Sigmoid colon (tissue), 7 donors: Measurements from ENCODE around the gene CLCN7. TPM values are rescaled to one million over a fixed set of nuclear protein-coding genes. Genes with fewer than 3 reads are reported as not detected.

Source experiments
- DNase-seq: peaks from one replicate; pipeline ENCODE4 v3.0.0-alpha.2; 2019
- H3K27ac ChIP-seq, 4 donors: fragments of 200-600 bp; sonication (generic); one replicate each; pipeline ENCODE4 v1.5.1; 2016 to 2019; ENCODE audit warnings: mild to moderate bottlenecking in 1 of 4
- H3K27me3 ChIP-seq, 3 donors: fragments of 200-600 bp; sonication (generic); one replicate each; pipeline ENCODE4 v1.5.1; 2019; ENCODE audit warnings: mild to moderate bottlenecking in 1 of 3
- H3K36me3 ChIP-seq, 4 donors: fragments of 200-600 bp; sonication (generic); one replicate each; pipeline ENCODE4 v1.5.1; 2016 to 2019
- H3K4me1 ChIP-seq, 4 donors: fragments of 200-600 bp; sonication (generic); one replicate each; pipeline ENCODE4 v1.5.1; 2017 to 2019
- H3K4me3 ChIP-seq, 4 donors: fragments of 200-600 bp; sonication (generic); one replicate each; pipeline ENCODE4 v1.5.1; 2017 to 2019; ENCODE audit warnings: mild to moderate bottlenecking in 2 of 4, moderate library complexity in 1 of 4
- H3K9me3 ChIP-seq, 4 donors: fragments of 200-600 bp in 3 of 4; sonication (generic) in 3 of 4; one replicate each; pipeline versions ENCODE4 v1.5.1 to v1.6.1; 2013 to 2019
- EP300 ChIP-seq, 4 donors: sonication (generic); formaldehyde crosslinking; IDR thresholded peaks; one replicate each; pipeline ENCODE4 v1.6.1; 2017; ENCODE audit warnings: antibody characterized with exemption in 4 of 4
- POLR2A ChIP-seq, 2 donors: fragments of 450-650 bp; IDR thresholded peaks; one replicate each; pipeline ENCODE4 v1.6.1; 2016; ENCODE audit warnings: antibody characterized with exemption in 2 of 2, mild to moderate bottlenecking in 2 of 2, moderate library complexity in 2 of 2
- POLR2AphosphoS5 ChIP-seq, 4 donors: sonication (generic); formaldehyde crosslinking; IDR thresholded peaks; one replicate each; pipeline ENCODE4 v1.6.1; 2017; ENCODE audit warnings: antibody characterized with exemption in 4 of 4
- WGBS, 2 donors: extraction: QIAGEN DNeasy Blood & Tissue Kit; methylation state at CpG; one replicate each; pipeline ENCODE4 v1.1.7; 2013; 5-methylcytosine and 5-hydroxymethylcytosine counted together
- intact Hi-C: fragments of 100-400 bp; cut with DNase I; formaldehyde crosslinking; loops from one replicate; pipeline ENCODE4 v1.15.1; 2023
- polyA plus RNA-seq, 3 donors: library from polyadenylated mRNA; stranded (reverse); fragments of 200-250 nt; gene quantifications; one replicate each; pipeline ENCODE4 v1.2.3, GENCODE V29; 2013
- total RNA-seq, 4 donors: library from RNA; depleted of rRNA; stranded (reverse); fragments of >200 nt; gene quantifications; one replicate each; pipeline ENCODE4 v1.1.0, GENCODE V29; 2016
- TF ChIP-seq, protein P1 (sequence below), 4 experiments: fragments of 450-650 bp in 3 of 4; fragments of 200-600 bp in 1 of 4; IDR thresholded peaks; one replicate each; pipeline ENCODE4 v1.5.1; 2016 to 2019; ENCODE audit warnings: antibody characterized with exemption in 4 of 4, mild to moderate bottlenecking in 3 of 4, moderate library complexity in 2 of 4
- donor health status: healthy with polysubstance abuse.
- donor health status: Bipolar disorder and iron deficiency.
- donor health status: healthy.

The CLCN7 gene
- total and polyA plus RNA-seq, 7 donors: 4.2 to 78.7 (median 38.7) TPM

- Histone ChIP-seq H3K36me3 (no peaks in the 10 kb centered on the region), H3K27ac (peak overlapping the region; percentile 91 to 95 (median 94)), H3K27me3 (no peaks in the 10 kb centered on the region), H3K9me3 (no peaks in the 10 kb centered on the region), H3K4me1 (peaks cover 0 to 36% (median 20%) of the 10 kb centered on the region in 4 donors), H3K4me3 (peak overlapping the region; percentile 74 to 98 (median 92))
- DNase-seq: no peak
- no peak for TF ChIP-seq POLR2AphosphoS5 (IDR thresholded peaks at IDR 0.05)
- TF ChIP-seq POLR2A (IDR thresholded peaks at IDR 0.05): no peak
- TF ChIP-seq, protein P1, sequence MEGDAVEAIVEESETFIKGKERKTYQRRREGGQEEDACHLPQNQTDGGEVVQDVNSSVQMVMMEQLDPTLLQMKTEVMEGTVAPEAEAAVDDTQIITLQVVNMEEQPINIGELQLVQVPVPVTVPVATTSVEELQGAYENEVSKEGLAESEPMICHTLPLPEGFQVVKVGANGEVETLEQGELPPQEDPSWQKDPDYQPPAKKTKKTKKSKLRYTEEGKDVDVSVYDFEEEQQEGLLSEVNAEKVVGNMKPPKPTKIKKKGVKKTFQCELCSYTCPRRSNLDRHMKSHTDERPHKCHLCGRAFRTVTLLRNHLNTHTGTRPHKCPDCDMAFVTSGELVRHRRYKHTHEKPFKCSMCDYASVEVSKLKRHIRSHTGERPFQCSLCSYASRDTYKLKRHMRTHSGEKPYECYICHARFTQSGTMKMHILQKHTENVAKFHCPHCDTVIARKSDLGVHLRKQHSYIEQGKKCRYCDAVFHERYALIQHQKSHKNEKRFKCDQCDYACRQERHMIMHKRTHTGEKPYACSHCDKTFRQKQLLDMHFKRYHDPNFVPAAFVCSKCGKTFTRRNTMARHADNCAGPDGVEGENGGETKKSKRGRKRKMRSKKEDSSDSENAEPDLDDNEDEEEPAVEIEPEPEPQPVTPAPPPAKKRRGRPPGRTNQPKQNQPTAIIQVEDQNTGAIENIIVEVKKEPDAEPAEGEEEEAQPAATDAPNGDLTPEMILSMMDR (IDR thresholded peaks at IDR 0.05): no peak
- no peak for TF ChIP-seq EP300 (IDR thresholded peaks at IDR 0.05)
- intact Hi-C loops: loop anchor here (5.0 kb wide), 2 partner anchors 112 to 192 kb away; partner anchors contain the start of genes CRAMP1, IFT140 and TMEM204
- WGBS, 2 donors: 1 to 2% methylated on average over 22 of the region's 22 CpGs
Measured at GRCh38 chr16:1420111-1420539, 54.7 kb downstream of the CLCN7 start.

GRCh38 chr16:1416521-1416941 lies 58.3 kb downstream of the CLCN7 start:
- DNase-seq: no peak
- Histone ChIP-seq H3K4me1 (peaks cover 0 to 56% (median 40%) of the 10 kb centered on the region in 4 donors), H3K27me3 (no peaks in the 10 kb centered on the region), H3K36me3 (peaks cover 0 to 15% (median 0%) of the 10 kb centered on the region in 4 donors), H3K27ac (peak overlapping the region in 1 of 4 donors; percentile 22), H3K4me3 (no peak overlapping the region), H3K9me3 (no peaks in the 10 kb centered on the region)
- WGBS, 2 donors: 66 to 83% methylated on average over 3 of the region's 3 CpGs
- intact Hi-C loops: loop anchor here (5.0 kb wide), 1 partner anchor 291 kb away; the partner anchor contains the start of gene MAPK8IP3
- TF ChIP-seq, protein P1 (IDR thresholded peaks at IDR 0.05): no peak
- no peak for TF ChIP-seq EP300 (IDR thresholded peaks at IDR 0.05)
- TF ChIP-seq POLR2AphosphoS5 (IDR thresholded peaks at IDR 0.05): no peak
- TF ChIP-seq POLR2A (IDR thresholded peaks at IDR 0.05): no peak

GRCh38 chr16:1414532-1415260 lies 60.1 kb downstream of the CLCN7 start, which contains the start of gene UNKL:
Gene UNKL (minus strand): TSS chr16:1414704. CDS start chr16:1414691, 13 bp downstream.
- Histone ChIP-seq H3K27me3 (no peaks in the 10 kb centered on the region), H3K4me1 (peaks cover 0 to 44% (median 31%) of the 10 kb centered on the region in 4 donors), H3K27ac (peak within 1 kb of the TSS; percentile 85 to 92 (median 90)), H3K36me3 (peaks cover 0 to 33% (median 0%) of the 10 kb centered on the region in 4 donors), H3K4me3 (peak within 1 kb of the TSS; percentile 96 to 100 (median 98)), H3K9me3 (no peaks in the 10 kb centered on the region)
- peak; percentile 89 for DNase-seq
- intact Hi-C loops: loop anchor here (5.0 kb wide), 1 partner anchor 293 kb away; the partner anchor contains the start of gene MAPK8IP3
- no peak for TF ChIP-seq POLR2AphosphoS5 (IDR thresholded peaks at IDR 0.05)
- TF ChIP-seq, protein P1 (IDR thresholded peaks at IDR 0.05): no peak
- no peak for TF ChIP-seq POLR2A (IDR thresholded peaks at IDR 0.05)
- TF ChIP-seq EP300 (IDR thresholded peaks at IDR 0.05): peak in 1 of 4 donors; percentile 15
- WGBS, 2 donors: 2% methylated on average over 71 to 72 of the region's 72 CpGs

DNA sequence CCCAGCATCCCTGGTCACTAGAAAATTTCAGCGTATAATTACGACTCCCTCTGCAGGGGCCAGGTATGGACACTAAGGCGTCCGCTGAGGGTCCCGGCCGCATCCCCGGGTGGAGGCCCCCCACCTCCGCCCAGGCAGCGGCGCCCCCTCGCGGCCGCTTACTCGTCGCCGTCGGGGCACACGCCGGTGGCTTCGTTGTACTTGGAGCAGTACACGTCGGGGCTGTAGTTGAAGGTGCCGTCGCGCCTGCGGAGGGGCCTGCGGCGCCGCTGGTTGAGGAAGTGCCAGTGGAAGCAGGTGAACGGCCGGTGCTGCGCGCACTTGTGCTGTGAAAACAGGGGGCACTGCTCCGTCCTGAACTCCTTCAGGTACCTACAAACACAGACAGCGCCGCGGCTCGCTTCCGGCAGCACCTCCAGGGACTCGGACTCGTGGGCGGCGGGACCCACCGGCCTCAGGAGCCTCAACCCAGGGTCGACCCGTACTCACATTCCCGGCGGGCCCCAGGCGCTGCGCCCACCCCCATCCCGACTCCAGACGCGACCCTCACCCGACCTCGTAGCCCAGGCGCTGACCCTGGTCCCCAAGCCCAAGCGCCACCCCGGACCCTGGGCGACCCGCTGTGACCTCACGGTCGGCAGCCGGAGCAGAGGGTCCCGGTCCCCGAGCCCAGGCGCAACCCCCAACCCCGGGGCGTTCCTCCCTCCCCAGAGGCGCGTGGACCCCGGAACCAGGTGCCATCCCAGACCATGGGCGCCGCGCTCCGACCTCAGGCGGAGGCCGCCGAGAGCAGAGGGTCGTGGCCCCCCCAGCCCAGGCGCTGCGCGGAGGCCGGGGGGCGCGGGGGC lies 60.9 kb downstream of the CLCN7 start:
- TF ChIP-seq, protein P1 (IDR thresholded peaks at IDR 0.05): peak; percentile 22 to 54 (median 51)
- TF ChIP-seq EP300 (IDR thresholded peaks at IDR 0.05) (no peak), POLR2A (IDR thresholded peaks at IDR 0.05) (no peak)
- H3K4me1 ChIP-seq: peaks cover 0 to 44% (median 28%) of the 10 kb centered on the region in 4 donors
- peaks cover 0 to 33% (median 0%) of the 10 kb centered on the region in 4 donors for H3K36me3 ChIP-seq
- H3K27ac ChIP-seq: peak overlapping the region; percentile 82 to 92 (median 88)
- H3K9me3 ChIP-seq: no peaks in the 10 kb centered on the region
- H3K4me3 ChIP-seq: peak overlapping the region; percentile 96 to 100 (median 98)
- intact Hi-C loops: no loop called here
- DNase-seq: no peak
- 3% methylated on average over 85 of the region's 85 CpGs for WGBS, 2 donors
- H3K27me3 ChIP-seq: no peaks in the 10 kb centered on the region
